Measurements from ENCODE around the gene PIGU.
"Not testable (repeated sequence)": the region's sequence is repeated elsewhere in the genome, so short reads cannot be mapped to it uniquely, and the experiment has no call there.

The PIGU gene

GRCh38 chr20:34621383-34622367, 55.2 kb downstream of the PIGU start:
- no peak for DNase-seq (ENCODE audit: low read depth)

GRCh38 chr20:34621036-34621343, 55.9 kb downstream of the PIGU start:
- no peak for DNase-seq (ENCODE audit: low read depth)

GRCh38 chr20:34618676-34619075, 58.2 kb downstream of the PIGU start:
- DNase-seq (ENCODE audit: low read depth) = no peak

- DNase-seq (ENCODE audit: low read depth) = not testable (repeated sequence)
Measured at GRCh38 chr20:34616913-34617312, 60.0 kb downstream of the PIGU start.

GRCh38 chr20:34615477-34615876, 61.4 kb downstream of the PIGU start:
- no peak for DNase-seq (ENCODE audit: low read depth)

GRCh38 chr20:34611976-34612375, 64.9 kb downstream of the PIGU start:
- DNase-seq (ENCODE audit: low read depth) = not testable (repeated sequence)

- no peak for DNase-seq (ENCODE audit: low read depth)
Measured at GRCh38 chr20:34607066-34607465, 69.8 kb downstream of the PIGU start.

GRCh38 chr20:34604980-34605788, 71.7 kb downstream of the PIGU start:
- no peak for DNase-seq (ENCODE audit: low read depth)

GRCh38 chr20:34600892-34601653, 75.8 kb downstream of the PIGU start:
- DNase-seq (ENCODE audit: low read depth) = no peak

- no peak for DNase-seq (ENCODE audit: low read depth)
Measured at GRCh38 chr20:34595377-34596184, 81.3 kb downstream of the PIGU start.

GRCh38 chr20:34586488-34587163, 90.3 kb downstream of the PIGU start:
- no peak for DNase-seq (ENCODE audit: low read depth)

GRCh38 chr20:34585019-34585418, 91.9 kb downstream of the PIGU start:
- DNase-seq (ENCODE audit: low read depth) = no peak

- no peak for DNase-seq (ENCODE audit: low read depth)
Measured at GRCh38 chr20:34583544-34583943, 93.3 kb downstream of the PIGU start.

GRCh38 chr20:34582911-34583310, 94.0 kb downstream of the PIGU start:
- no peak for DNase-seq (ENCODE audit: low read depth)

- no peak for DNase-seq (ENCODE audit: low read depth)
Measured at GRCh38 chr20:34582221-34582620, 94.7 kb downstream of the PIGU start.

- DNase-seq (ENCODE audit: low read depth) = no peak
Measured at GRCh38 chr20:34581341-34582184, 95.3 kb downstream of the PIGU start.

GRCh38 chr20:34579979-34580940, 96.6 kb downstream of the PIGU start:
- DNase-seq (ENCODE audit: low read depth) = no peak

- DNase-seq (ENCODE audit: low read depth) = no peak
Measured at GRCh38 chr20:34579191-34579978, 97.5 kb downstream of the PIGU start.
